Measurements from ENCODE around the gene SECISBP2L. TPM values are rescaled to one million over a fixed set of nuclear protein-coding genes. Genes with fewer than 3 reads are reported as not detected.

Gene SECISBP2L
- total RNA-seq, 4 donors from 2014 or later: 23.7 to 27.5 (median 24.5) TPM

- Histone ChIP-seq H3K36me3 (no peaks in the 10 kb centered on the region), H3K4me1 (no peaks in the 10 kb centered on the region), H3K4me3 (no peak overlapping the region), H3K27me3 (no peaks in the 10 kb centered on the region), H3K27ac (no peak overlapping the region), H3K9me3 (no peaks in the 10 kb centered on the region)
- TF ChIP-seq POLR2A (IDR thresholded peaks at IDR 0.05): no peak
- TF ChIP-seq CTCF (IDR thresholded peaks at IDR 0.05 in 4 of 5, conservative IDR thresholded peaks at IDR 0.05 in 1 of 5): no peak
- DNase-seq (no peak), ATAC-seq (no peak)
- in situ Hi-C loops (cut with MboI; ENCODE audit: low sequenced_read_pairs in 4 of 4): no loop called here
- intact Hi-C loops (cut with DNase I; ENCODE audit: low total_unique reads): no loop called here
Measured at GRCh38 chr15:48945386-48945785, 100.9 kb downstream of the SECISBP2L start.

- TF ChIP-seq POLR2A (IDR thresholded peaks at IDR 0.05) (no peak), CTCF (IDR thresholded peaks at IDR 0.05 in 4 of 5, conservative IDR thresholded peaks at IDR 0.05 in 1 of 5) (no peak)
- no peak for ATAC-seq
- intact Hi-C loops (cut with DNase I; ENCODE audit: low total_unique reads): no loop called here
Measured at GRCh38 chr15:48941904-48942303, 104.3 kb downstream of the SECISBP2L start.

GRCh38 chr15:48940508-48940907 lies 105.7 kb downstream of the SECISBP2L start:
- H3K4me1 ChIP-seq: no peaks in the 10 kb centered on the region
- intact Hi-C loops (cut with DNase I; ENCODE audit: low total_unique reads): no loop called here
- in situ Hi-C loops (cut with MboI; ENCODE audit: low sequenced_read_pairs in 4 of 4): no loop called here

More at GRCh38 chr15:48941904-48942303, 104.3 kb downstream of the SECISBP2L start:
- no peak for DNase-seq
- no peaks in the 10 kb centered on the region for H3K4me1 ChIP-seq
- in situ Hi-C loops (cut with MboI; ENCODE audit: low sequenced_read_pairs in 4 of 4): no loop called here
- no peaks in the 10 kb centered on the region for H3K36me3 ChIP-seq
- H3K9me3 ChIP-seq: no peaks in the 10 kb centered on the region
- H3K27ac ChIP-seq: no peak overlapping the region
- H3K27me3 ChIP-seq: no peaks in the 10 kb centered on the region
- no peak overlapping the region for H3K4me3 ChIP-seq

GRCh38 chr15:48939648-48940047 lies 106.6 kb downstream of the SECISBP2L start:
- no peak for ATAC-seq

More at GRCh38 chr15:48940508-48940907, 105.7 kb downstream of the SECISBP2L start:
- Histone ChIP-seq H3K9me3 (no peaks in the 10 kb centered on the region), H3K27me3 (no peaks in the 10 kb centered on the region), H3K4me3 (no peak overlapping the region), H3K36me3 (no peaks in the 10 kb centered on the region), H3K27ac (no peak overlapping the region)
- DNase-seq (no peak), ATAC-seq (no peak)
- TF ChIP-seq CTCF (IDR thresholded peaks at IDR 0.05 in 4 of 5, conservative IDR thresholded peaks at IDR 0.05 in 1 of 5) (no peak), POLR2A (IDR thresholded peaks at IDR 0.05) (no peak)

More at GRCh38 chr15:48939648-48940047, 106.6 kb downstream of the SECISBP2L start:
- H3K9me3 ChIP-seq: no peaks in the 10 kb centered on the region
- no peak overlapping the region for H3K4me3 ChIP-seq
- in situ Hi-C loops (cut with MboI; ENCODE audit: low sequenced_read_pairs in 4 of 4) (no loop called here), intact Hi-C loops (cut with DNase I; ENCODE audit: low total_unique reads) (no loop called here)
- H3K27ac ChIP-seq: no peak overlapping the region
- no peak for DNase-seq
- no peaks in the 10 kb centered on the region for H3K4me1 ChIP-seq
- no peaks in the 10 kb centered on the region for H3K36me3 ChIP-seq
- no peaks in the 10 kb centered on the region for H3K27me3 ChIP-seq
- TF ChIP-seq POLR2A (IDR thresholded peaks at IDR 0.05): no peak
- TF ChIP-seq CTCF (IDR thresholded peaks at IDR 0.05 in 4 of 5, conservative IDR thresholded peaks at IDR 0.05 in 1 of 5): no peak

Other genes starting within 250 kb of the SECISBP2L start
- 1 to 10 TPM in 3 of 4 donors, under 1 TPM in 1; 0.51 to 2.4 (median 1.4) TPM for gene CEP152, start 235.4 kb downstream of the SECISBP2L start, total RNA-seq
- gene EID1, start 168.3 kb downstream of the SECISBP2L start, total RNA-seq: 100 to 1,000 TPM; 110 to 146 (median 135) TPM
- gene SHC4, start 82.5 kb downstream of the SECISBP2L start, total RNA-seq: under 1 TPM in 2 of 4 donors, not detected in 2; 0.29 to 0.39 TPM
- 10 to 100 TPM; 69.5 to 98.2 (median 93.2) TPM for gene COPS2, start 109.2 kb upstream of the SECISBP2L start, total RNA-seq
- 10 to 100 TPM; 19.1 to 29.5 (median 22.9) TPM for gene GALK2, start 123.8 kb upstream of the SECISBP2L start, total RNA-seq

Measured in gastrocnemius medialis (tissue), 4 donors.